IMR-90 (cell line): ENCODE results near the gene DUSP8. TPM values are rescaled to one million over a fixed set of nuclear protein-coding genes. Genes with fewer than 3 reads are reported as not detected.

ENCODE experiments used
- ATAC-seq: fragments of 200-7000 bp; cut with Tn5 transposase; 2 replicates; pipeline ENCODE4 v1.9.1; 2020; ENCODE audit warnings: low read depth, mild to moderate bottlenecking, moderate library complexity
- BruUV-seq: library from RNA; stranded (reverse); fragments of 400-500 nt; replicated peaks from 2 replicates; lab custom pipeline; 2021; lab: Mats Ljungman, UMichigan
- CTCF ChIA-PET: fragments of 300-600 bp; formaldehyde crosslinking; extraction: SDS; loops from one replicate; lab custom pipeline; 2021; ENCODE audit warnings: antibody characterized with exemption; lab: Yijun Ruan, JAX
- POLR2A ChIA-PET: fragments of 300-600 bp; sonication (Branson Sonifier 250); formaldehyde crosslinking; loops from one replicate; lab custom pipeline; 2022; ENCODE audit warnings: antibody characterized with exemption; ENCODE audit not compliant: unreplicated experiment; lab: Charles Lee
- DNase-seq: peaks from one replicate; pipeline ENCODE4 v3.0.0; 2013
- H2AFZ ChIP-seq: replicated peaks from 2 replicates; pipeline ENCODE3; 2013; ENCODE audit warnings: low read length, mild to moderate bottlenecking; ENCODE audit not compliant: poor library complexity
- H2AK5ac ChIP-seq: 2 replicates; pipeline ENCODE4 v1.6.1; 2013; ENCODE audit warnings: low read depth, low read length, inconsistent platforms
- H2AK9ac ChIP-seq: replicated peaks from 2 replicates; pipeline ENCODE3; 2013; ENCODE audit warnings: mild to moderate bottlenecking, low read depth, low read length, moderate library complexity; ENCODE audit not compliant: poor library complexity
- H2BK120ac ChIP-seq: 2 replicates; pipeline ENCODE4 v1.6.1; 2013; ENCODE audit warnings: low read depth, low read length, inconsistent platforms
- H2BK15ac ChIP-seq: 3 replicates; pipeline ENCODE4 v1.6.1; 2013; ENCODE audit warnings: low read depth, low read length, inconsistent platforms
- H2BK20ac ChIP-seq: 2 replicates; pipeline ENCODE4 v1.6.1; 2013; ENCODE audit warnings: low read depth, mild to moderate bottlenecking, inconsistent platforms, low read length, moderate library complexity
- H2BK5ac ChIP-seq: 2 replicates; pipeline ENCODE4 v1.6.1; 2013; ENCODE audit warnings: mild to moderate bottlenecking, low read depth, low read length, inconsistent platforms; ENCODE audit not compliant: poor library complexity, severe bottlenecking
- H3K14ac ChIP-seq: replicated peaks from 2 replicates; pipeline ENCODE4 v1.6.1; 2013; ENCODE audit warnings: low read depth, low read length, inconsistent platforms
- H3K18ac ChIP-seq: 2 replicates; pipeline ENCODE4 v1.6.1; 2013; ENCODE audit warnings: low read depth, low read length, control low read depth
- H3K23ac ChIP-seq: 2 replicates; pipeline ENCODE4 v1.6.1; 2013; ENCODE audit warnings: low read depth, low read length, inconsistent platforms
- H3K27ac ChIP-seq: 2 replicates; pipeline ENCODE4 v1.5.1; 2013; ENCODE audit warnings: mild to moderate bottlenecking, control low read depth, low read length; ENCODE audit not compliant: insufficient read depth
- H3K27me3 ChIP-seq: 2 replicates; pipeline ENCODE4 v1.6.1; 2013; ENCODE audit warnings: low read length; ENCODE audit not compliant: control insufficient read depth, insufficient read depth
- H3K36me3 ChIP-seq: 2 replicates; pipeline ENCODE4 v1.6.1; 2013; ENCODE audit warnings: low read length, mixed read lengths; ENCODE audit not compliant: control insufficient read depth, insufficient read depth
- H3K4ac ChIP-seq: 2 replicates; pipeline ENCODE4 v1.6.1; 2013; ENCODE audit warnings: low read depth, low read length, inconsistent platforms
- H3K4me1 ChIP-seq: 2 replicates; pipeline ENCODE4 v1.6.1; 2013; ENCODE audit warnings: low read length, mixed read lengths; ENCODE audit not compliant: control insufficient read depth, insufficient read depth
- H3K4me2 ChIP-seq: 2 replicates; pipeline ENCODE4 v1.6.1; 2013; ENCODE audit warnings: low read depth, mild to moderate bottlenecking, control low read depth, low read length, moderate library complexity
- H3K4me3 ChIP-seq: 2 replicates; pipeline ENCODE4 v1.5.1; 2013; ENCODE audit warnings: low read depth, mild to moderate bottlenecking, control low read depth, low read length, moderate library complexity; ENCODE audit not compliant: insufficient read depth
- H3K56ac ChIP-seq: 2 replicates; pipeline ENCODE4 v1.6.1; 2013; ENCODE audit warnings: low read length, inconsistent platforms; ENCODE audit not compliant: insufficient read depth; ENCODE audit errors: extremely low read depth
- H3K79me1 ChIP-seq, 2 experiments: 2 replicates each; pipeline ENCODE4 v1.6.1; 2013; ENCODE audit warnings: low read length in 2 of 2, inconsistent platforms in 1 of 2, low read depth in 1 of 2
- H3K9ac ChIP-seq: 2 replicates; pipeline ENCODE4 v1.6.1; 2013; ENCODE audit warnings: low read depth, low read length, control low read depth
- H3K9me1 ChIP-seq: 2 replicates; pipeline ENCODE4 v1.6.1; 2013; ENCODE audit warnings: low read length, inconsistent platforms; ENCODE audit not compliant: insufficient read depth
- H3K9me3 ChIP-seq: 2 replicates; pipeline ENCODE4 v1.6.1; 2013; ENCODE audit warnings: low read length; ENCODE audit not compliant: control insufficient read depth, insufficient read depth
- H4K20me1 ChIP-seq: 2 replicates; pipeline ENCODE4 v1.6.1; 2013; ENCODE audit warnings: low read length, inconsistent platforms; ENCODE audit not compliant: insufficient read depth
- H4K5ac ChIP-seq: 2 replicates; pipeline ENCODE4 v1.6.1; 2013; ENCODE audit warnings: mild to moderate bottlenecking, low read depth, low read length, control low read depth
- H4K8ac ChIP-seq, 2 experiments: 2 replicates each; pipeline ENCODE4 v1.6.1; 2013; ENCODE audit warnings: low read depth in 2 of 2, low read length in 2 of 2, control low read depth in 1 of 2, inconsistent platforms in 1 of 2
- H4K91ac ChIP-seq: 2 replicates; pipeline ENCODE4 v1.6.1; 2013; ENCODE audit warnings: low read depth, low read length, inconsistent platforms; ENCODE audit not compliant: insufficient read depth
- BHLHE40 ChIP-seq: fragments of 150-350 bp; IDR thresholded peaks from 2 replicates; pipeline ENCODE4 v1.6.1; 2016; ENCODE audit warnings: mild to moderate bottlenecking, low read depth, low read length
- CEBPB ChIP-seq: IDR thresholded peaks from 2 replicates; pipeline ENCODE4 v1.6.1; 2012; ENCODE audit warnings: low read depth, low read length, improper control_type of control experiment
- CHD1 ChIP-seq: IDR thresholded peaks from 2 replicates; pipeline ENCODE4 v1.6.1; 2012; ENCODE audit warnings: low read depth, low read length, improper control_type of control experiment
- FOS ChIP-seq: fragments of 150-350 bp; IDR thresholded peaks from 2 replicates; pipeline ENCODE4 v1.6.1; 2016; ENCODE audit warnings: low read depth, low read length
- MAFK ChIP-seq: IDR thresholded peaks from 2 replicates; pipeline ENCODE4 v1.6.1; 2012; ENCODE audit warnings: low read depth, low read length, improper control_type of control experiment
- MAZ ChIP-seq: IDR thresholded peaks from 2 replicates; pipeline ENCODE4 v1.6.1; 2012; ENCODE audit warnings: low read depth, mild to moderate bottlenecking, low read length, improper control_type of control experiment, moderate library complexity, borderline replicate concordance
- MXI1 ChIP-seq: IDR thresholded peaks from 2 replicates; pipeline ENCODE4 v1.6.1; 2012; ENCODE audit warnings: low read depth, mild to moderate bottlenecking, low read length, moderate library complexity, borderline replicate concordance
- NFE2L2 ChIP-seq: fragments of 150-350 bp; IDR thresholded peaks from 2 replicates; pipeline ENCODE4 v1.6.1; 2016; ENCODE audit warnings: low read depth, mild to moderate bottlenecking, low read length
- POLR2A ChIP-seq: IDR thresholded peaks from 2 replicates; pipeline ENCODE4 v1.6.1; 2012; ENCODE audit warnings: mild to moderate bottlenecking, low read depth, low read length
- RAD21 ChIP-seq: IDR thresholded peaks from 2 replicates; pipeline ENCODE4 v1.6.1; 2012; ENCODE audit warnings: low read length, improper control_type of control experiment
- RCOR1 ChIP-seq: IDR thresholded peaks from 2 replicates; pipeline ENCODE4 v1.6.1; 2012; ENCODE audit warnings: mild to moderate bottlenecking, low read length, improper control_type of control experiment; ENCODE audit not compliant: insufficient replicate concordance
- RFX5 ChIP-seq: IDR thresholded peaks from 2 replicates; pipeline ENCODE4 v1.8.0; 2012; ENCODE audit warnings: low read depth, mild to moderate bottlenecking, low read length, moderate library complexity
- SMC3 ChIP-seq: fragments of 150-350 bp; IDR thresholded peaks from 2 replicates; pipeline ENCODE4 v1.6.1; 2016; ENCODE audit warnings: low read depth, mild to moderate bottlenecking, antibody characterized with exemption, low read length, moderate library complexity
- WGBS, 2 experiments: methylation state at CpG; one replicate each; pipeline versions ENCODE4 v1.1.5 to v1.1.7; 2013; ENCODE audit warnings: missing lambda C conversion rate in 2 of 2; ENCODE audit not compliant: insufficient read length in 1 of 2; ENCODE audit errors: extremely low coverage in 2 of 2; 5-methylcytosine and 5-hydroxymethylcytosine counted together
- dilution Hi-C: fragments of 300-500 bp; cut with HindIII; formaldehyde crosslinking; loops from one replicate; pipeline ENCODE4 v1.14.3; 2018; ENCODE audit warnings: low sequenced_read_pairs; ENCODE audit not compliant: unreplicated experiment
- in situ Hi-C: fragments of 300-500 bp; cut with MboI; formaldehyde crosslinking; loops from 3 replicates; pipeline ENCODE4 v1.14.3; 2019; ENCODE audit warnings: low sequenced_read_pairs, inconsistent platforms, mixed read lengths
- intact Hi-C: fragments of 100-400 bp; cut with micrococcal nuclease; formaldehyde crosslinking; loops from 2 replicates; pipeline ENCODE4 v1.10.0; 2022
- polyA plus RNA-seq, 3 experiments: library from polyadenylated mRNA; depleted of rRNA; stranded (reverse); fragments of >200 nt; gene quantifications; 2 replicates each; pipeline ENCODE4 v1.2.3, GENCODE V29; 2012; ENCODE audit warnings: low replicate concordance in 1 of 3
- total RNA-seq: library from RNA; depleted of rRNA; stranded (reverse); fragments of >200 nt; gene quantifications from 2 replicates; pipeline ENCODE4 v1.2.3, GENCODE V29; 2012
- TF ChIP-seq, protein P1 (sequence below): fragments of 150-350 bp; IDR thresholded peaks from 2 replicates; pipeline ENCODE4 v1.6.1; 2016; ENCODE audit warnings: low read depth, mild to moderate bottlenecking, low read length, moderate library complexity, borderline replicate concordance
- TF ChIP-seq, protein P2 (sequence below): conservative IDR thresholded peaks from 2 replicates; pipeline ENCODE4 v1.5.1; 2012; ENCODE audit warnings: mild to moderate bottlenecking, low read depth, low read length, improper control_type of control experiment
- TF ChIP-seq, protein P3 (sequence below): fragments of 150-350 bp; IDR thresholded peaks from 2 replicates; pipeline ENCODE4 v1.6.1; 2017; ENCODE audit warnings: mild to moderate bottlenecking, antibody characterized with exemption, low read length, low read depth

The DUSP8 gene
- total and polyA plus RNA-seq, 2 of the 4 experiments (the other 2 are of a cell fraction), result 0.72 to 4.2 TPM

DNA sequence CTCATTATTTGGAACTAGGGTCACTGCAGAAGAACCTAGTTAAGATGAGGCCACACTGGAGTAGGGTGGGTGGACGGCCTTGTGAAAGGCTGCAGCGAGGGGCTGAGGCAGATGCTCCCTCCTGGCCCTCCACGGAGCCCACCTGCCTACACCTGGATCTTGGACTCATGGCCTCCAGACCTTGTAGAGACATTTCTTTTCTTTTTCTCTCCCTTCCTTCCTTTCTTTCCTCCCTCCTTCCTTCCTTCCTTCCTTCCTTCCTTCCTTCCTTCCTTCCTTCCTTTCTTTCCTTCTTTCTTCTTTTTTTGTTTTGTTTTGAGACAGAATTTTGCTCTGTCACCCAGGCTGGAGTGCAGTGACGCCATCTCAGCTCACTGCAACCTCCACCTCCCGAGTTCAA, 26.6 kb downstream of the DUSP8 start:
- CTCF ChIA-PET, result interaction anchor here (2.1 kb wide), 1 partner anchor 28 kb away, joined by 30 read pairs; the partner anchor contains the start of gene DUSP8
- intact Hi-C loops, result no loop called here
- BruUV-seq, result no TSS peak
- no peak overlapping the region for H2BK120ac ChIP-seq
- no peak for DNase-seq
- dilution Hi-C loops, result no loop called here
- no peak overlapping the region for H4K91ac ChIP-seq
- POLR2A ChIA-PET, result no interaction called here
- H3K9ac ChIP-seq, result no peak overlapping the region
- in situ Hi-C loops, result no loop called here
- no peak overlapping the region for H4K5ac ChIP-seq
- H3K23ac ChIP-seq, result no peak overlapping the region
- no peak overlapping the region for H3K18ac ChIP-seq
- no peaks in the 10 kb centered on the region for H3K79me1 ChIP-seq
- peaks cover 65% of the 10 kb centered on the region for H3K27me3 ChIP-seq
- H3K4me1 ChIP-seq, result peaks cover 4% of the 10 kb centered on the region; the same call in 1 of the 2 replicates
- no peak for ATAC-seq
- no peaks in the 10 kb centered on the region for H3K9me1 ChIP-seq
- no peak overlapping the region for H2BK15ac ChIP-seq
- no peak overlapping the region for H2BK20ac ChIP-seq
- H2BK5ac ChIP-seq, result no peak overlapping the region
- 0 out of 2 replicates have a peak, but pooled peaks cover 5% of the 10 kb centered on the region for H4K20me1 ChIP-seq
- H2AFZ ChIP-seq, result no peak overlapping the region
- H3K36me3 ChIP-seq, result no peaks in the 10 kb centered on the region
- no peak overlapping the region for H2AK9ac ChIP-seq
- H4K8ac ChIP-seq, result no peak overlapping the region
- TF ChIP-seq, protein P1, sequence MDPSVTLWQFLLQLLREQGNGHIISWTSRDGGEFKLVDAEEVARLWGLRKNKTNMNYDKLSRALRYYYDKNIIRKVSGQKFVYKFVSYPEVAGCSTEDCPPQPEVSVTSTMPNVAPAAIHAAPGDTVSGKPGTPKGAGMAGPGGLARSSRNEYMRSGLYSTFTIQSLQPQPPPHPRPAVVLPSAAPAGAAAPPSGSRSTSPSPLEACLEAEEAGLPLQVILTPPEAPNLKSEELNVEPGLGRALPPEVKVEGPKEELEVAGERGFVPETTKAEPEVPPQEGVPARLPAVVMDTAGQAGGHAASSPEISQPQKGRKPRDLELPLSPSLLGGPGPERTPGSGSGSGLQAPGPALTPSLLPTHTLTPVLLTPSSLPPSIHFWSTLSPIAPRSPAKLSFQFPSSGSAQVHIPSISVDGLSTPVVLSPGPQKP, result no peak
- TF ChIP-seq RFX5 (no peak), POLR2A (no peak), MAZ (no peak), BHLHE40 (no peak), CHD1 (no peak), RAD21 (no peak), SMC3 (no peak), NFE2L2 (no peak), MXI1 (no peak), FOS (no peak), RCOR1 (no peak), CEBPB (no peak), MAFK (no peak)
- TF ChIP-seq, protein P2, sequence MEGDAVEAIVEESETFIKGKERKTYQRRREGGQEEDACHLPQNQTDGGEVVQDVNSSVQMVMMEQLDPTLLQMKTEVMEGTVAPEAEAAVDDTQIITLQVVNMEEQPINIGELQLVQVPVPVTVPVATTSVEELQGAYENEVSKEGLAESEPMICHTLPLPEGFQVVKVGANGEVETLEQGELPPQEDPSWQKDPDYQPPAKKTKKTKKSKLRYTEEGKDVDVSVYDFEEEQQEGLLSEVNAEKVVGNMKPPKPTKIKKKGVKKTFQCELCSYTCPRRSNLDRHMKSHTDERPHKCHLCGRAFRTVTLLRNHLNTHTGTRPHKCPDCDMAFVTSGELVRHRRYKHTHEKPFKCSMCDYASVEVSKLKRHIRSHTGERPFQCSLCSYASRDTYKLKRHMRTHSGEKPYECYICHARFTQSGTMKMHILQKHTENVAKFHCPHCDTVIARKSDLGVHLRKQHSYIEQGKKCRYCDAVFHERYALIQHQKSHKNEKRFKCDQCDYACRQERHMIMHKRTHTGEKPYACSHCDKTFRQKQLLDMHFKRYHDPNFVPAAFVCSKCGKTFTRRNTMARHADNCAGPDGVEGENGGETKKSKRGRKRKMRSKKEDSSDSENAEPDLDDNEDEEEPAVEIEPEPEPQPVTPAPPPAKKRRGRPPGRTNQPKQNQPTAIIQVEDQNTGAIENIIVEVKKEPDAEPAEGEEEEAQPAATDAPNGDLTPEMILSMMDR, result no peak
- TF ChIP-seq, protein P3, sequence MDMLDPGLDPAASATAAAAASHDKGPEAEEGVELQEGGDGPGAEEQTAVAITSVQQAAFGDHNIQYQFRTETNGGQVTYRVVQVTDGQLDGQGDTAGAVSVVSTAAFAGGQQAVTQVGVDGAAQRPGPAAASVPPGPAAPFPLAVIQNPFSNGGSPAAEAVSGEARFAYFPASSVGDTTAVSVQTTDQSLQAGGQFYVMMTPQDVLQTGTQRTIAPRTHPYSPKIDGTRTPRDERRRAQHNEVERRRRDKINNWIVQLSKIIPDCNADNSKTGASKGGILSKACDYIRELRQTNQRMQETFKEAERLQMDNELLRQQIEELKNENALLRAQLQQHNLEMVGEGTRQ, result no peak
- no peak overlapping the region for H3K4me2 ChIP-seq
- H3K14ac ChIP-seq, result no peak overlapping the region
- H3K27ac ChIP-seq, result no peak overlapping the region
- WGBS, 2 experiments, result no CpG with 5 or more reads among the region's 5 CpGs
- no peak overlapping the region for H3K4me3 ChIP-seq
- no peak overlapping the region for H3K56ac ChIP-seq
- H2AK5ac ChIP-seq, result no peak overlapping the region
- H3K9me3 ChIP-seq, result no peaks in the 10 kb centered on the region
- no peak overlapping the region for H3K4ac ChIP-seq
